Activated T-cell treated with anti-CD3 and anti-CD28 coated beads, Interleukin-2, amount 50 U/mL, for 1 hour (primary cell): ENCODE measurements around the gene SEPTIN6.
A peak's percentile ranks its signal among the peaks of the same experiment; 100 is the strongest.

ENCODE experiments used
- DNase-seq: peaks from one replicate; pipeline ENCODE4 v3.0.0-alpha.2; 2020

SEPTIN6 gene

GRCh38 chrX:119647552-119648420 is 45.2 kb downstream of the SEPTIN6 start:
- DNase-seq, result peak; percentile 43

- DNase-seq, result no peak
Observed at GRCh38 chrX:119647089-119647488, 45.9 kb downstream of the SEPTIN6 start.

GRCh38 chrX:119646515-119646914 is 46.5 kb downstream of the SEPTIN6 start:
- no peak for DNase-seq

GRCh38 chrX:119643696-119644095 is 49.3 kb downstream of the SEPTIN6 start:
- no peak for DNase-seq
